HG03045 (cell line): ENCODE results near the gene ACOX1.

ENCODE experiments used
- ATAC-seq: cut with Tn5 transposase; IDR thresholded peaks from one replicate; pipeline ENCODE4 v1.9.1; 2021; ENCODE audit warnings: mild to moderate bottlenecking, moderate library complexity; ENCODE audit not compliant: unreplicated experiment

The ACOX1 gene

DNA sequence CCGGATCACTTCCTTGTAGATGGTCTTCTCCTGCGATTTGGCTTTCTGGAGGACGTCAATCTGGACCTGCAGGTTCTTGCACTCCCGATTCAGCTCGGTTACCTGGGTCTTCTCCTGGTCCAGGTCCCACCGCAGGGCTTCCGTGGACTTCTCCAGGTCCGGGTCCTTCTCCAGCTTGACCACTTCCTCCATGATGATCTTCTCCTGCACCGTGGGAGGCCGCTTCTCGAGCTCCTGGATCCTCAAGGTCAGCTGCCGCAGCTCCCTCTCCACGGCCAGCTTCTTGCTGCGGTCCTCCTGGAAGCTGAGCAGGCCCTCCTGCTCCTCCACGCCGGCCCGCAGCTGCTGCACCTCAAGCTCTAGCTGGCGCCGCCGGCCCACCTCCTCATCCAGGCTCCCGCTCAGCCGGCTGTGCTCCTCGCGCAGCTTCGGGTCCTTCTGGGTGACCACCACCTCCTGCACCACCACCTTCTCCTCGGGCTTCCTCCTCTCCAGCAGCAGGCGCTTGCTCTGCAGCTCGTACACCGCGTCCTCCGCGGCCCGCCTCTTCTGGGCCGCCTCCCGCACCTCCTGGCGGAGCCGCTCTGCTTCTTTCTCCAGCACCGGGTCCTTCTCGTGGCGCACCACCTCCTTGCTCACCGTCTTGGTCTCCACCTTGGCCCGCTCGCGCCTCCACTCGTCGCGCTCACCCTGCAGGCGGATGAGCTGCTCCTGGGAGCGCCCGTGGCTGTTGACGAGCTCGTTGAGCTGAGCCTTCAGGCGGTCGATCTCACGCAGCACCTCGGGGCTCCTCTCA is 29.9 kb upstream of the ACOX1 start:
- ATAC-seq: no peak

DNA sequence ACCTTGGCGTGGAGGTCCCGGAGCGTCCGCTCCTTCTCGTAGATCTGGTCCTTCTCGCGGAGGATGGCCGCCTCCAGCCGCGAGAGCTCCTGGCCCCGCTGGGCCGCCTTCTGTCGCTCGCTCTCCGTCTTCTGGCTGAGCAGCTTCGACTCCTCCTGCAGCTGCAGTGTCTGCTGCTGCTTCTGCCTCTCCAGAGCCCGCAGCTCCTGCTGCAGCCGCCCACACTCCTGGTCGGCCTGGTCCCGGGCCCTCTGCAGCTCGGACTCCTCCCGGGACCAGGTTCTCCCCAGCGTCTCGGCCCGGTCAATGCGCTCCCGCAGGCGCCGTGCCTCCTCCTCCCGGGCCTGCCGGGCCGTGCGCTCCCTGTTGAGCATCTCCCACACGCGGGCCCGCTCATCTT is 29.2 kb upstream of the ACOX1 start:
- no peak for ATAC-seq

DNA sequence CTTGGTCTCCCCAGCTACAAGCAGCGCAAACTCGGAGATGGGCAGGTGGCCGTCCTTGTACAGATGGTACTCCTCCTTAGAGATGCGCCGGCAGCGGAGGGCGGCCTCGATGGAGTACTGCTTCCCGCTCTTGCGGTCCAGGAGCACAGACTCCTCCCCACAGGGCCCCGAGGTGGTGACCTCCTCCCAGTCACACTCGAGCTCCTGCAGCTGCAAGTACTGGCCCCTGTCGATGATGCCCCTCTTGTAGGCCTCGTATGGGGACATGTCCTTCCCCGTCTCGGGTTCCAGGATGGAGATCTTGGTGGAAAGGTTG is 28.8 kb upstream of the ACOX1 start:
- no peak for ATAC-seq

DNA sequence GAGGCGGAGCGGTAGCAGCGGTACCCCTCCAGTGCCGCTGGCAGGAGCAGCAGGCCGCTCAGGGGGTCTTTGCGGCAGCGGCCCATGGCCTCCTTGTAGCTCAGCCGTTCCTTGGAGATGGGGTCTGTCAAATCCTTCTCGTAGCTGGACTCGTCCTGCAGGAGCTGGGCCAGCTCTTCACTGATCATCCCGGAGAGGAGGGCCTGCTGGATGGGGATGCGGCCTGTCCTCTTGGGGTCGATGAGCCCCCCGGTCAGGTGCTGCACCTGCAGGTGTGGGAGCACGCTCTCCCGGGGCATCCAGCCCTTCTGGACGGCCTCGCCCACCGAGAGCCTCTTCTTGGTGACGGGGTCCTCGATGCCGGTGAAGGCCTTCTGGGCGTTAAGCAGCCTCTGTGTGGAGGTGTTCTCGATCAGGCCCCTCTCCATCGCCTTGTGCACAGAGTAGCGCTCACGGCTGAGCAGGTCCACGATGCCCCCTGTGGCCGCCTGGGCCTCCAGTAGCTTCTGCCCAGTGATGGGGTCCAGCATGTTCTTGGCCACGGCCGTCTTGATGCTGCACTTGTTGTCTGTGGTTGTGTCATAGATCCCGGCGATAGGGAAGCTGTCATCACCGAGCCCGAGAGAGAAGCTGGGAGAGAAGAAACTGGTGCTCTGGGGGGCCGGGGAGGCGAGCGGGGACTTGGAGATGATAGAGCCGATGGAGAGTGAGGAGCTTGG is 28.3 kb upstream of the ACOX1 start:
- ATAC-seq: no peak

DNA sequence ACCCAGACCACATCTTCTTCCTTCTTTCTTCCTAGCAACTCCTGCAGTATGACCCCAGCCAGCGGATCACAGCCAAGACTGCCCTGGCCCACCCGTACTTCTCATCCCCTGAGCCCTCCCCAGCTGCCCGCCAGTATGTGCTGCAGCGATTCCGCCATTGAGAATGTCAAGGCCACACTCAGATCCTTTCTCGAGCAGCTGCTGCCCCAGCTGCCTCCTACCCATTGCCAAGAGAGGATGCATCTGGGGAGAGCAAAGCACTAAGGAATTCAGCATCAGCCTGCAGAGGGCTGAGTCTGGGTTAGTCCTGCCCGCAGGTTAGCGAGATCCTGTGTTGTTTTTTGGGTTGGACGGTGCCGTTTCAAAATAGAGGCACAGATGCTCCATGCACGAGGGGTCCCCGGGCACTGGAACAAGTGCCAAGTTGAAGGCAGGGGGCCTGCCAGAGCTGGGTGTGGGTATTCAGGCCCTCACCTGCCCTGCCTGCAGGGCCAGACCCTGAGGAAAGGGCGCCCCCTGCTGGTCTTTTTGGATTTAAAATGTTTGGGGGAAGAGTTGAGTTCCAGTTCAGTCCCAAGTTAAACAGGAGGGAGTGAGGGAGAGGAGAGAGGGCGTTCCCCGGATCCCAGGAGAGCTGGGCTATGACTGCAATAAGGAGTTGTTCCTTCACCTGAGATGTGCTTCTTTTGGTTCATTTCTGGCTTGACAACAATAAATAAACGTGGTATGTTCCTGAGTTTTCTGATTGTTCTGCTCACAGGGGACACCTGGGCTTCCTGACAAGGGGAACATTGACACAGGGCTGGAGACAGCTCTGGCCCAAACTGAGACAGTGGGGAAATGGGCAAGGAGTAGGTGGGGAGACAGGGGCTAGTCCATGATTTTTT is 26.5 kb upstream of the ACOX1 start:
- ATAC-seq: no peak

DNA sequence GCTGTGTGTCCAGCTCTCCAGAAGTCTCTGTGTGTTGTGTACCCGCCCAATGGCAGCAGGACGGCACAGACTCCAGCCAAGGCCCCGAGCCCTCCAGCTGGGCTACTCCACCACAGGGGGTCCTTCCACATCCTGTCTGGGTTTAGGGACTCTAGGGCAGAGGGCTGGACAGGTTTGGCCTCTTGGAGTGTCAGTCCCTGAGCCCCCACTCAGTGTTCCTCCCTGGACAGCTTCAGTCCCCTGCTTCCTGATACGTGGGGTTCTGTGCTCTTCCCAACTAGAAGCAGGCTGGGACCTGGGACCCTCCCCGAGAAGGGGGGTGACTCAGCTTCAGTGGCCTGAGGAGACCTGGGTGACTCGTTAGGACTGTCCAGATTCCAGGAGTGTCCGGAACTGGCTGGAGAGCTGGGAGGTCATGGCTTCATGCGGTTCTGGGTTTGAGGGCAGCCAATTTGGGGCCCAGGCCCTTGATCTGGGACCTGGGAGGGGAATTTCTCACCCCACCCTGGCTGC is 25.8 kb upstream of the ACOX1 start:
- no peak for ATAC-seq

DNA sequence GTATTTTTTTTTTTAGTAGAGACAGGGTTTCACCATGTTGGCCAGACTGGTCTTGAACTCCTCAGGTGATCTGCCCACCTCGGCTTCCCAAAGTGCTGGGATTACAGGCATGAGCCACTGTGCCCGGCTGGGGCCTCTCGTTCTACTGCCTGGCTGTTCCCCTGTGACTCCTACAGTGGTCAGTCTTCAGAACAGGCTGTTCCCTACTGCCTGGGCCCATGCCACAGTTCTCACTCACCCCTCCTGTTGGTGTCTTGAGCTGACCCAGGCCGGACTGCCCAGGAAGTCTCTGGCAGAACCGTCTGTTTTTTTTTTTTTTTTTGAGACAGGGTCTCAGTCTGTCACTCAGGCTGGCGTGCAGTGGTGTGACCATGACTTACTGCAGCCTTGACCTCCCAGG is 24.9 kb upstream of the ACOX1 start:
- ATAC-seq: no peak

DNA sequence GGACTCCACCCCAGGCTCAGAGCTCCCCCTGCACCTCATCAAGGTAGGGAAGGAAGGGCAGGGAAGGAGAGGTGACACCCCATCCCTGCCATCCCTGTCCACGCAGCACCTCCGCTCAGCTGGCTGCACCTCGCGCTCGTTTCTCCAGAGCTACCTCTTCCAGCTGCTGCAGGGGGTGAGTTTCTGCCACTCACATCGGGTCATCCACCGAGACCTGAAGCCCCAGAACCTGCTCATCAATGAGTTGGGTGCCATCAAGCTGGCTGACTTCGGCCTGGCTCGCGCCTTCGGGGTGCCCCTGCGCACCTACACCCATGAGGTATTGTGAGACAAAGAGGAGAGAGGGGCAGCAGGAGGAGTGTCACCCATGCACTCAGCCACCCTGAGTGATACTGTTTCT is 23.1 kb upstream of the ACOX1 start:
- no peak for ATAC-seq

DNA sequence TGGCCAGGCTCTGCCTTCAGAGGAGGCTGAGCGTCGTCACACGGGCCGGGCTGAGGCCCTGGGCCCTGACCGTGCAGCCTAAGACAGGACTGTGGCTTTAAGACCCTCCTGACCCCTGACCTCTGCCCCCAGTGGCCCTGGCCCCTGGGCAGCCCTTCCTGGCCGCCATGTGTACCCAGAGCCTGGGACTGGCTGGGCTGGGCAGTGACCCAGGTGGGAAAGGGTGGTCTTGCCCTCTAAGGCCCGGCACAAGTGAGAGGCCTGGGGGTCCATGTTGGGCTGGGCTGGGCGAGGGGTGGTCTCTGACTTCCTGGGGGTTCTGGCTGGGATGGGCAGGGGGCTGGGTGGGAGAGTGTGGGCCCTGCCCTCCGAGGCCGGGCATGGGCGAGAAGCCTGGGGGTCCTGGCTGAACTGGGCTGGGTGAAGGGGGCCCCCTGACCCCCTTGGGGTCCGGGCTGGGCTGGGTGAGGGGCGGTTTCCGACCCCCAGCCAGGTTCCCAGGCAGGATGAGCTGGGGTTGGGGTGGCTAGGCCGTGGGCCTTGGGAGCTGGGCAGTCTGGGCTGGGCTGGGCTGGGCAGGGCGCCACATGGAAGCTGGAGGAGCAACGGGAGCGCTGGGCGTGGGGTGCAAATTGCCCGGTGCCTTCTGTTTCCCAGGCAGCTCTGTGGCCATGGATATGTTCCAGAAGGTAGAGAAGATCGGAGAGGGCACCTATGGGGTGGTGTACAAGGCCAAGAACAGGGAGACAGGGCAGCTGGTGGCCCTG is 22.0 kb upstream of the ACOX1 start, which contains the start of gene CDK3:
Gene CDK3 (plus strand): TSS at position 101 of the 767 bp plus-strand sequence. CDS start 571 bp downstream, at position 672.
- no peak for ATAC-seq

DNA sequence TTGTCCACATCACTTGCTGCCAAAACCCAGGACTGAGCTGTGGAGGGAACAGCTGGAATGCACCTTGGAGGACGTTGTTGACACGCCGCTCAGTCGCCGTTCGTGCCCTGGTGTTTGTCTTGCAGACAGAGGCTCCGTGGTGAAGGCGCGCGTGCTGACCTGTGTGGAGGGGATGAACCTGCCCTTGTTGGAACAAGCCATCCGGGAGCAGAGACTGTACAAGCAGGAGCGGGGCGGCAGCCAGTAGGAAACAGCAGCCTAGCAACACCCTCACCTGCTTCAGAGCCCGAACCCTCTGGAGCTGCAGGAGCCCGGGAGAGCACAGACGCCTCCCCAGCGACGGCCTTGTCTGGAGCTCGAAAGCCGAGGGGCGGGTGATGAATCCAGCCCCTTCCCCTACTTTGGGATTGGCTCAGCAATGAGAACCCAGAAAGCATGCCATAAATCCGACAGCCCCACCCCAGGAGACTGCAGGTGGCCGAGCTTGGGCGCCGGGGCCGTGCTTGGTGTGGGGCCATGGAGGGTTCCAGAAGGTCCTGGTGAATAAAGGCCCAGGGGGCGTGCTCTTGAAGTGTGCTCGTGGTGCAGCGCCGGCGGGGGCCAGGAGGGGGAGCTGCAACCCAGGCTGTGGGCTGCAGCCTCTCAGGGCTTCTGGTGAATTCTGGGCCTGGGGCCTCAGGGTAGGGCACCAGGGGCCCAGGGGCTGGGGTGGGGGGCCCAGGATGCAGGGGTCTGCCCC is 21.2 kb upstream of the ACOX1 start:
- ATAC-seq: no peak

DNA sequence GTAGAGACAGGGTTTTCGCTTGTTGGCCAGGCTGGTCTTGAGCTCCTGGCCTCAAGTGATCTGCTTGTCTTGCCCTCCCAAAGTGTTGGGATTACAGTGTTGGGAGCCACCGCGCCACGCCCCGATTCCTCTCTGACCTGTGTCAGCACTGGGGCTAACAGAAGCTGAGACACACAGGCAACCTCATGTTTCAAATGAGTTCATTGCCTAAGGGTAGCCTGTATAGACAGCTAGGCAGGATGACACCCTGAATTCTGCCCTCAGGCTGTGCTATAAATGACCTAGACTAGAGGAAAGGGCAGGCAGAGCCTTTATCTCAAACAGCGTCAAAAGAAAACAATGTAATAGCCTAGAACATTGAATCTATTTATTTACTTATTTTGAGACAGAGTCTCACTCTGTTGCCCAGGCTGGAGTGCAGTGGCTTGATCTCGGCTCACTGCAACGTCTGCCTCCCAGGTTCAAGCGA is 19.4 kb upstream of the ACOX1 start:
- ATAC-seq: no peak

DNA sequence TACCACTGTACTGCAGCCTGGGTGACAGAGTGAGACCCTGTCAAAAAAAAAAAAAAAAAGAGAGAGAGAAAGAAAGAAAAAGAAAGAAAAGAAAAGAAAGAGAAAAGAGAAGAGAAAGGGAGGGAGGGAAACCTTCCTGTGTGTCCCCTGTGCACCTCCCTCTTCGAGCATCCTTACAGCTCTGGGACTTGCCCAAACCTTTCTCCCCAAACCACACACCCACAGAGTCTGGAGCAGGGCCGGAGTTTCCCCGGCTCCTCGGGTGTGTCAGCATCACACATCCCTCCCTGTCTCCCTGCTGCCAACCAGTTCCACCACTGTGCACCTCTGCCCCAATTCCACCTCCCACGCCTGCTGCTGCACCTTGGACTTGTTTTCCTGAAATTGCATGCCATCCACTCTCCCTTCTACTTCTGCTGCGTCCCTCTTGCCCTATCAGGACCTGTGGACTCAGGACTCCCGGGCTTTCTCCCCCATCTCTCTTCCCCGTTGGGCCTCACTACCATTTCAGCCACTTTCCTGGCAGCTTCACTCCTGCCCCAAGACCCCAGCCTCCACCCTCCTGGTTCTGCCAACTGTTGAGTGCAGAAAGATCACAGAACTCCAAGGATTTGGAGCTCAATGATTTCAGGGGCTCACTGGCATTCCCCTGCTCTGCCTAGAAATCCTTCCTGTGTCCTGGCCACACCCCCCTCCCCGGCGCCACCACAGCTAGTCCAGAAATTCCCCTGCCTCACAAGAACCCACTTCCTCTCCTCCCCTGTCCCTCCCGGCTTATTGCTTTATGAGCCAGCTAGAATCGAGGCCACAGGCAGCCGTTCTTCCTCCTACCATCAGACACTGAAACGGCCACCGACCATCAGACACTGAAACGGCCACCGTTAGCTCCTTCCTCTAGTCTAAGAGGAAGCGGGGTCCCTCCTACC is 18.0 kb upstream of the ACOX1 start:
- ATAC-seq: no peak

DNA sequence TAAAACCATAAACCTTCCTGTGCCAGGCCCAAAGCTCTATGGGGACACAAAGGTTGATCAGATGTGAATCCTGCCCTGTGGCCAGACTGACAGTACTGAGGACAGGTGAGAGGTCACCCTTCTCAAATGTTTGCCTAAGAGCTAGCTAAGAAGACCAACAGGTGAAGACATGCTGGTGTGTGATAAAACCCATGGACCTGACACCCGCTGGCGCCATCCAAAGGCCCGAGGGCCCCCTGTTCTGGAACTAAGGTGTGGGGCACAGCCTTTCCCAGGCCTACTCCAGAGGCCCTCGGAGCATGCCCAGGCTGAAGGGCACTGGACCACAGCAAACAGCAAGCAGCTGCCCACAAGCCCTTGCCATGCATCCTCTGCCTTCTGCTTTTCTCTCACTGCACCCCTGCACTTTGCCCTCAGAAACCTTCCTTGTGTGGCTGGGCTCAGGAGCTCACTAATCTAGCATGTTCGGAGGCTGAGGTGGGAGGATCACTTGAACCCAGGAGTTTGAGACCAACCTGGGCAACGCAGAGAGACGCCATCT is 16.5 kb upstream of the ACOX1 start:
- ATAC-seq: no peak

DNA sequence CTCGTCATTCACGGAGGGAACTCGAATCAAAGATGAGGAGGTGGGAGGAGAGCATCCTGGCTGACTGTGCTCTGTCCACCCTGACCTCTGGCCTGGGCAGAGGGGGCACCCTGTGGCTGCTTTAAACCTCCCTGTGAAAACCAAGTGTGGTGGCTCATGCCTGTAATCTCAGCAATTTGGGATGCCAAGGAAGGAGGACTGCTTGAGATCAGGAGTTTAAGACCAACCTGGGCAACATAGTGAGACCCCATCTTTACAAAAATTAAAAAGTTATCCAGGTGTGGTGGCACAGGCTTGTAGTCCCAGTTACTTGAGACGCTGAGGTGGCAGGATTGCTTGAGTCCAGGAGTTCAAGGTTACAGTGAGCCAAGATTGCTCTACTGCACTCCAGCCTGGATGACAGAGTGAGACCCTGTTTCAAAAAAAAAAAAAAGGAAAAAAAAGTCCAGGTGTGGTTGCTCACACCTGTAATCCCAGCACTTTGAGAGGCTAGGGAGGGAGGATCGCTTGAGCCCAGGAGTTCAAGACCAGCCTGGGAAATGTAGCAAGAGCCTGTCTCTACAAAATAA is 15.9 kb upstream of the ACOX1 start:
- ATAC-seq: no peak

DNA sequence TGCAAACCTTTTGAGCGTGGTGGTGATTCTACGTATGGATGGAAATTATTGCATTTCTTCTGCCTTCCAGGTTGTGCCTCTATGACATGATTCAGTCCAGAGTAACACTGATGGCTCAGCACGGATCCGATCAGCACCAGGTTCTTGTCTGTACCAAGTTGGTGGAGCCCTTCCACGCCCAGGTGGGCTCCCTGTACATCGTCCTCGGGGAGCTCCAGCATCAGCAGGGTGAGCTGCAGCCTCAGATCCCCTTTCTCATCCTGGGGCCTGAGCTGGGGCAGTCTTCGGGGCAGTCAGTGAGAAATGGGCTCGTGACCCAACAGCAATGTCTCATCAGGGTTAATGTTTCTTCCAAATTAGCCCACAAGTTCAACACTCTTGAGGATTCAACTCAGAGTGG is 12.4 kb upstream of the ACOX1 start:
- no peak for ATAC-seq

DNA sequence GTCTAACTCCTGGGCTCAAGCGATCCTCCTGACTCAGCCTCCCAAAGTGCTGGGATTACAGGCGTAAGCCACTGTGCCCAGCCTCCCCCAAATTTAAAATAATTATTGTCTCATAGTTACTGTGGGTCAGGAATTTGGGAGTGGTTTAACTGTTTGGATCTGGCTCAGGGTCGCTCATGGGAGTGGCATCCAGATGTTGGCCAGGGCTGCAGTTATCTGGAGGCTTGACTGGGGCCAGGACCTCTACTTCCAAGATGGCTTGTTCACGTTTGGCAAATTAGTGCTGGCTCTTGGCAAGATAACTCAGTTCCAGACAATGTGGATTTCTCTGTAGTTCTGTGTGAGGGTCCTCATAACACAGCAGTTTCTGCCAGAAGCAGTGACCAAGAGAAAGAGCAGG is 8.1 kb upstream of the ACOX1 start:
- ATAC-seq: no peak

DNA sequence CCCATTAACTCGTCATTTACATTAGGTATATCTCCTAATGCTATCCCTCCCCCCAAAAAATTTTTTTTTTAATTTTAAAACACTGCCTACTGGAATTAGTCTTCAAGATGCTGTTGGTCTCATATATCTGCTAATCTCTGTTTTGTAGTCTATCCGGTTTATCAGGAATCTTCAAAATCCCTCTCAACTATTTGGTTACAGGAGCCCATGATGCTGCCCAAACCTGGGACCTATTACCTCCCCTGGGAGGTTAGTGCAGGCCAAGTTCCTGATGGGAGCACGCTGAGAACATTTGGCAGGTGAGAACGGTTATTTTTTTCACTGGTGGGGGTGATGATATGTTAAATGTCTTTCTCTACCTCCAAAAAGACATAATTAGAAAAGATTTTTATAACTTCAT is 7.0 kb upstream of the ACOX1 start:
- no peak for ATAC-seq

DNA sequence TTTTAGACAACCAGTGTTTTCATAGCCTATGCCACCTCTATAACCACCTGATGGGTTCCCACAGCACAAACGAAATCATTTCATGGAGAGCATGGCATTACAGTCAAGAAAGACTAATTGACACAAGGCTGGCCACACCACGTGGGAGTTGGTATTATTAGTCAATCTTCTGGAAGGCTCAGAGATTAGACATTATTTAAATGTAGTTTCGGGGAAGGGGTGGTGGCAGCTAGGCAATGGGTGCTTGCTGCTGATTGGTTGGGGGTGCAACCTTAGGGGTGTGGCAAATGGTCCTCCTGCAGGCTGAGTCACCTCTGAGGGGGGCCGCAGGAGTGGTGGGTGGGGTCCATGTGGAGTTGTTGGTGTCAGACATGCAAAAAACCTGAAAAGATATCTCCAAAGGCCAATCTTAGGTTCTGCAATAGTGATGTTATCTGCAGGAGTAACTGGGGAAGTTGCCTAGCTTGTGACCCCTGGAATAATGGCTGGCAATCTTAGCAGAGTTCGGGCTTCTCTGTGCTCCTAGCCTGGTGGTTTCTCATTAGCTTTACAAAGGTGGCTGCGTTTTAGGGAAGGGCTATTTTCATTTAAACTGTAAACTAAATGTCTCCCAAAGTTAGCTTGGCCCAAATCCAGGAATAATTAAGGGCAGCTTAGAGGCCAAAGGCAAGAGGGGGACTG is 4.7 kb upstream of the ACOX1 start:
- ATAC-seq: no peak
